Measurements from ENCODE around the gene SPSB4. TPM values are rescaled to one million over a fixed set of nuclear protein-coding genes. Genes with fewer than 3 reads are reported as not detected.

Gene SPSB4
- total and polyA plus RNA-seq, 2 donors (not counting 3 experiments of a cell fraction or from before 2014, with no cell fraction given): 0.06 to 0.22 TPM

GRCh38 chr3:141089339-141090152 is 38.4 kb downstream of the SPSB4 start:
- no TSS peak for BruUV-seq (replicated peaks)
- Histone ChIP-seq H3K4me1 (ENCODE audit: control insufficient read depth, extremely low read depth, insufficient read depth, low read length) (no peaks in the 10 kb centered on the region), H3K79me2 (ENCODE audit: control insufficient read depth, insufficient read depth, low read length) (no peaks in the 10 kb centered on the region), H3K4me3 (replicated peaks in 1 of 3; ENCODE audit: insufficient read depth in 1 of 3, low read depth in 1 of 3, low read length in 3 of 3) (no peak overlapping the region), H3K9me3 (replicated peaks; ENCODE audit: control insufficient read depth, insufficient read depth, low read length) (no peaks in the 10 kb centered on the region), H3K4me2 (ENCODE audit: insufficient read depth, low read length) (no peak overlapping the region), H3K36me3 (ENCODE audit: control insufficient read depth in 2 of 2, extremely low read depth in 1 of 2, insufficient read depth in 2 of 2, low read length in 2 of 2) (no peaks in the 10 kb centered on the region), H3K27ac (ENCODE audit: insufficient read depth, low read depth, low read length) (no peak overlapping the region), H3K9me1 (replicated peaks; ENCODE audit: control insufficient read depth, extremely low read depth, insufficient read depth, low read length) (no peaks in the 10 kb centered on the region), H3K27me3 (ENCODE audit: control insufficient read depth in 2 of 2, insufficient read depth in 2 of 2, low read length in 2 of 2) (no peaks in the 10 kb centered on the region), H3K9ac (replicated peaks; ENCODE audit: extremely low read depth, insufficient read depth, low read length) (no peak overlapping the region), H4K20me1 (replicated peaks; ENCODE audit: control insufficient read depth, extremely low read depth, insufficient read depth, low read length) (no peaks in the 10 kb centered on the region), H2AFZ (ENCODE audit: low read depth, low read length) (no peak overlapping the region)
- no peak for TF ChIP-seq POLR2A (IDR thresholded peaks at IDR 0.05; ENCODE audit: low read depth, low read length)
- TF ChIP-seq EZH2 (IDR thresholded peaks at IDR 0.05; ENCODE audit: borderline replicate concordance, low read depth, low read length, severe bottlenecking): no peak
- intact Hi-C loops (cut with micrococcal nuclease) (no loop called here), dilution Hi-C loops (cut with MboI; ENCODE audit: extremely low pct_ligation_motif_present, low sequenced_read_pairs) (no loop called here)
- no peak for FAIRE-seq
- POLR2A ChIA-PET: no interaction called here
- no peak for DNase-seq (ENCODE audit: low read depth, low spot score)
- CTCF ChIA-PET: no interaction called here

DNA sequence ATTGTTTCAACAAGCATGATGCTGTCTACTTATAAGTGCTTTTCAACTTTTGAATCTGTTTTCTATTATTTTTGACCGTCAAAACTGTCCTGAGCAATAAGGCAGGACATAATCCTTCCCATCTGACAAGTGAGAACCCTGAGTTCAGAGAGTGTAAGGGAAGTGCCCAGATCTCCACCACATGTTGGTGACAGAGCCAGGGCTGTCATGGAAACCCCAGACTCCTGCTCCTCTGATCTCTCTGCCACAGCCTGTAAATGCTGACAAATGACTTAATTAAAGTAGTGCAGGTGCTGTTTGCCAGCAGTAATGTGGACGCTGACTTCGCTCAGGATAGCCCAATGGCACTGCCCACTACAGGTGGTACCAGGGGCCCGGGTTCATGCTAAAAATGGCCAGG is 40.3 kb downstream of the SPSB4 start:
- CTCF ChIA-PET: interaction anchor here (0.7 to 2.4 kb wide), 2 partner anchors 12 to 14 kb away, joined by 3 to 10 read pairs; no protein-coding TSS in a partner anchor
- no peak overlapping the region for H3K4me3 ChIP-seq (replicated peaks in 1 of 3; ENCODE audit: insufficient read depth in 1 of 3, low read depth in 1 of 3, low read length in 3 of 3)
- BruUV-seq (replicated peaks): no TSS peak

More for the DNA sequence above, 40.3 kb downstream of the SPSB4 start:
- Histone ChIP-seq H3K9me1 (replicated peaks; ENCODE audit: control insufficient read depth, extremely low read depth, insufficient read depth, low read length) (no peaks in the 10 kb centered on the region), H3K27ac (ENCODE audit: insufficient read depth, low read depth, low read length) (no peak overlapping the region), H3K27me3 (ENCODE audit: control insufficient read depth in 2 of 2, insufficient read depth in 2 of 2, low read length in 2 of 2) (no peaks in the 10 kb centered on the region), H4K20me1 (replicated peaks; ENCODE audit: control insufficient read depth, extremely low read depth, insufficient read depth, low read length) (no peaks in the 10 kb centered on the region), H3K9me3 (replicated peaks; ENCODE audit: control insufficient read depth, insufficient read depth, low read length) (no peaks in the 10 kb centered on the region), H3K4me1 (ENCODE audit: control insufficient read depth, extremely low read depth, insufficient read depth, low read length) (no peaks in the 10 kb centered on the region), H3K36me3 (ENCODE audit: control insufficient read depth in 2 of 2, extremely low read depth in 1 of 2, insufficient read depth in 2 of 2, low read length in 2 of 2) (no peaks in the 10 kb centered on the region), H2AFZ (ENCODE audit: low read depth, low read length) (no peak overlapping the region), H3K4me2 (ENCODE audit: insufficient read depth, low read length) (no peak overlapping the region), H3K9ac (replicated peaks; ENCODE audit: extremely low read depth, insufficient read depth, low read length) (no peak overlapping the region), H3K79me2 (ENCODE audit: control insufficient read depth, insufficient read depth, low read length) (no peaks in the 10 kb centered on the region)
- no peak for TF ChIP-seq POLR2A (IDR thresholded peaks at IDR 0.05; ENCODE audit: low read depth, low read length)
- no peak for TF ChIP-seq FOS (IDR thresholded peaks at IDR 0.05; ENCODE audit: borderline replicate concordance, insufficient read depth, low read length)
- TF ChIP-seq EZH2 (IDR thresholded peaks at IDR 0.05; ENCODE audit: borderline replicate concordance, low read depth, low read length, severe bottlenecking): no peak
- TF ChIP-seq MYC (IDR thresholded peaks at IDR 0.05; ENCODE audit: low read depth, low read length): no peak
- TF ChIP-seq JUN (IDR thresholded peaks at IDR 0.05; ENCODE audit: borderline replicate concordance, insufficient read depth, insufficient read length, low read depth): no peak
- TF ChIP-seq, protein P1, sequence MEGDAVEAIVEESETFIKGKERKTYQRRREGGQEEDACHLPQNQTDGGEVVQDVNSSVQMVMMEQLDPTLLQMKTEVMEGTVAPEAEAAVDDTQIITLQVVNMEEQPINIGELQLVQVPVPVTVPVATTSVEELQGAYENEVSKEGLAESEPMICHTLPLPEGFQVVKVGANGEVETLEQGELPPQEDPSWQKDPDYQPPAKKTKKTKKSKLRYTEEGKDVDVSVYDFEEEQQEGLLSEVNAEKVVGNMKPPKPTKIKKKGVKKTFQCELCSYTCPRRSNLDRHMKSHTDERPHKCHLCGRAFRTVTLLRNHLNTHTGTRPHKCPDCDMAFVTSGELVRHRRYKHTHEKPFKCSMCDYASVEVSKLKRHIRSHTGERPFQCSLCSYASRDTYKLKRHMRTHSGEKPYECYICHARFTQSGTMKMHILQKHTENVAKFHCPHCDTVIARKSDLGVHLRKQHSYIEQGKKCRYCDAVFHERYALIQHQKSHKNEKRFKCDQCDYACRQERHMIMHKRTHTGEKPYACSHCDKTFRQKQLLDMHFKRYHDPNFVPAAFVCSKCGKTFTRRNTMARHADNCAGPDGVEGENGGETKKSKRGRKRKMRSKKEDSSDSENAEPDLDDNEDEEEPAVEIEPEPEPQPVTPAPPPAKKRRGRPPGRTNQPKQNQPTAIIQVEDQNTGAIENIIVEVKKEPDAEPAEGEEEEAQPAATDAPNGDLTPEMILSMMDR (IDR thresholded peaks at IDR 0.05; ENCODE audit: extremely low read depth in 1 of 2, insufficient read depth in 1 of 2, low read depth in 1 of 2, low read length in 2 of 2): no peak
- TF ChIP-seq POLR2AphosphoS5 (IDR thresholded peaks at IDR 0.05; ENCODE audit: insufficient read depth, low read depth, low read length): no peak
- TF ChIP-seq GATA2 (IDR thresholded peaks at IDR 0.05; ENCODE audit: insufficient read depth, insufficient read length, low read depth, low read length): no peak
- no peak for TF ChIP-seq MAX (IDR thresholded peaks at IDR 0.05; ENCODE audit: insufficient read depth, insufficient read length)
- no peak for FAIRE-seq
- POLR2A ChIA-PET: no interaction called here
- intact Hi-C loops (cut with micrococcal nuclease) (no loop called here), dilution Hi-C loops (cut with MboI; ENCODE audit: extremely low pct_ligation_motif_present, low sequenced_read_pairs) (no loop called here)
- DNase-seq (ENCODE audit: low read depth, low spot score): no peak
